NT2/D1 (cell line): ENCODE data around the gene BCL2.
A peak's percentile ranks its signal among the peaks of the same experiment; 100 is the strongest.
"Not testable (repeated sequence)": the region's sequence is repeated elsewhere in the genome, so short reads cannot be mapped to it uniquely, and the experiment has no call there.

ENCODE experiments used
- DNase-seq: peaks from one replicate; pipeline ENCODE4 v3.0.0-alpha.2; 2011; ENCODE audit warnings: low read depth, low spot score
- H3K27me3 ChIP-seq: 2 replicates; pipeline ENCODE4 v1.6.0; 2011; ENCODE audit warnings: mild to moderate bottlenecking; ENCODE audit not compliant: insufficient read length, insufficient read depth
- H3K36me3 ChIP-seq: 2 replicates; pipeline ENCODE4 v1.6.1; 2011; ENCODE audit warnings: mild to moderate bottlenecking, low read length, mixed read lengths; ENCODE audit not compliant: insufficient read depth, insufficient read length
- H3K4me1 ChIP-seq: 2 replicates; pipeline ENCODE4 v1.5.1; 2011; ENCODE audit not compliant: insufficient read depth, insufficient read length
- H3K4me3 ChIP-seq: 2 replicates; pipeline ENCODE4 v1.5.1; 2011; ENCODE audit warnings: low read depth; ENCODE audit not compliant: insufficient read length
- H3K9ac ChIP-seq: 2 replicates; pipeline ENCODE4 v1.6.0; 2011; ENCODE audit warnings: low read depth; ENCODE audit not compliant: insufficient read length
- H3K9me3 ChIP-seq: 2 replicates; pipeline ENCODE4 v1.5.1; 2011; ENCODE audit warnings: mild to moderate bottlenecking, low read length; ENCODE audit not compliant: insufficient read depth
- SUZ12 ChIP-seq: IDR thresholded peaks from 2 replicates; pipeline ENCODE4 v1.6.1; 2011; ENCODE audit not compliant: insufficient read length, insufficient read depth; ENCODE audit errors: extremely low read depth
- YY1 ChIP-seq: IDR thresholded peaks from 2 replicates; pipeline ENCODE4 v1.6.1; 2011; ENCODE audit not compliant: insufficient read length, insufficient read depth
- ZNF274 ChIP-seq: IDR thresholded peaks from 2 replicates; pipeline ENCODE4 v1.6.1; 2011; ENCODE audit warnings: mild to moderate bottlenecking, low read depth, low read length

The BCL2 gene

GRCh38 chr18:63319383-63320122 lies at the start of gene BCL2:
Gene BCL2 (minus strand): TSS chr18:63319769.
- TF ChIP-seq YY1, result no peak
- no peak for TF ChIP-seq SUZ12
- no peak for TF ChIP-seq ZNF274
- Histone ChIP-seq H3K36me3 (no peaks in the 10 kb centered on the region), H3K4me1 (peaks cover 3% of the 10 kb centered on the region), H3K27me3 (peaks cover 37% of the 10 kb centered on the region), H3K9me3 (no peaks in the 10 kb centered on the region), H3K9ac (peak within 1 kb of the TSS; percentile 76), H3K4me3 (peak within 1 kb of the TSS; percentile 59)
- DNase-seq, result no peak

DNA sequence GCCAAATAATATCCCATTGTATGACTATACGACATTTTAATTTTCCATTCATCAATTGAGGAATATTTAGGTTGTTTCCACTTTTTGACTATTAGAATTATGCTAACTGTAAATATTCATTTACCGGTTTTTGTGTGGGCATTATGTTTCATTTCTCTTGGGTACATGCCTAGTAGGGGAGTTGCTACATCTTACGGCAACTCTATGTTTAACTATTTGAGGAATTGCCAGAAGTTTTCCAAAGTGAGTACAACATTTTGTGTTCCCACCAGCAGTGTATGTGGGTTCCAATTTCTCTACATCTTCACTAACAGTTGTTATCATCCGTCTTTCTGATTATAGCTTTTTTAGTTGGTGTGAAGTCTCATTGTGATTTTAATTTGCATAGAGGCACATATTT lies 49.0 kb upstream of the BCL2 start:
- Histone ChIP-seq H3K36me3 (no peaks in the 10 kb centered on the region), H3K4me1 (no peaks in the 10 kb centered on the region), H3K4me3 (peak overlapping the region; percentile 82), H3K9me3 (peaks cover 17% of the 10 kb centered on the region; the same call in 1 of the 2 replicates), H3K9ac (no peak overlapping the region), H3K27me3 (peaks cover 4% of the 10 kb centered on the region)
- no peak for DNase-seq
- TF ChIP-seq SUZ12, result no peak
- no peak for TF ChIP-seq ZNF274
- TF ChIP-seq YY1, result no peak

- peaks cover 17% of the 10 kb centered on the region; the same call in 1 of the 2 replicates for H3K9me3 ChIP-seq
- no peaks in the 10 kb centered on the region for H3K4me1 ChIP-seq
- TF ChIP-seq SUZ12, result no peak
- TF ChIP-seq ZNF274, result no peak
- H3K36me3 ChIP-seq, result peaks cover 3% of the 10 kb centered on the region
- peak within 1 kb of the TSS; percentile 82 for H3K9ac ChIP-seq
- peak; percentile 85 for DNase-seq
- peak within 1 kb of the TSS; percentile 82 for H3K4me3 ChIP-seq
- peaks cover 4% of the 10 kb centered on the region for H3K27me3 ChIP-seq
Observed at GRCh38 chr18:63367053-63367953, 47.7 kb upstream of the BCL2 start, which contains the start of gene KDSR. Gene KDSR (minus strand): TSS chr18:63367206. CDS start chr18:63367118, 88 bp downstream.

DNA sequence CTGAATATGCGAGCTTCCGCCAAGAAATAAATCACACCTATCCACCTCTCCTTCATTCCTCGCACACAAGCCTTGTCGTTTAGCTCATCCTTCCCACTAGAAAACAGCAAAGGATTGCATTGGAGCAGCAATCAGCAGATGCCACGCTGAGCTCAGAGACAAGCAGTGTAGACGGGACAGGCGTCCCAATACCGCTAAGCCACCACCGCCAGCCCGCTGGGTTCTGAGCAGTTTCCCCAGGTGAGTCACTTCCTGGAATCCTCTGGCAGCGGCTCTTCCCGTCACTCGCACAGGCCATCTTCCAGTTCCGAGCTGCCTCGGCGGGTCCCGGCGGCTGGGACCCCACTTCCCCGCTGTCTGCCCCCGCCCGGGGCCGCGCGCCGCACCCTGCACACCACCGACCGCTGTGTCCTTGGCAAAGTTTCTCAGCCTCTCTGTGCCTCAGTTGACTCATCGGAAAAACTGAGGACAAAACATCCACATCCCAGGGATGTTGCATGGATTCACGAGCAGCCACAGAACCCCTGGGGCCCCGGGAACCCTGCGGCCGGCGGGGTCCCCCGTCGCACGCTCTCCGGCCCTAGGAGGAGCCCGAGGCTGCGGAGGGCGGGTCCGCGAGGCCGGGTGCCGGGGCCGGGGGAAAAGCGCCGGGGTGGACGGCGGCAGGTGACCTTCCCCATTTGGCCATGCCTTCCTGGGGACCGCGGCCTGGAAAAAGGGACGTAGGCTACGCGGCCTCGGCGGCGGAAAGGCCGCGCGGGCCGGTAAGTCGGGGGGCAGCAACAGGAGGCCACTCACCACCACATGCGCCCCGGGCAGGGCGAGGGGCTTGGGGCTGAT lies 46.9 kb upstream of the BCL2 start:
- no peak for TF ChIP-seq ZNF274

GRCh38 chr18:63365876-63366212 lies 46.3 kb upstream of the BCL2 start:
- TF ChIP-seq YY1 (no peak), ZNF274 (no peak), SUZ12 (no peak)
- Histone ChIP-seq H3K9ac (peak overlapping the region; percentile 82), H3K4me3 (peak overlapping the region; percentile 82), H3K27me3 (peaks cover 4% of the 10 kb centered on the region), H3K9me3 (peaks cover 17% of the 10 kb centered on the region; the same call in 1 of the 2 replicates), H3K4me1 (no peaks in the 10 kb centered on the region), H3K36me3 (peaks cover 8% of the 10 kb centered on the region)
- no peak for DNase-seq

More for the DNA sequence above, 46.9 kb upstream of the BCL2 start:
- Histone ChIP-seq H3K4me3 (peak overlapping the region; percentile 82), H3K9me3 (peaks cover 17% of the 10 kb centered on the region; the same call in 1 of the 2 replicates), H3K9ac (peak overlapping the region; percentile 82), H3K36me3 (peaks cover 8% of the 10 kb centered on the region), H3K27me3 (peaks cover 4% of the 10 kb centered on the region), H3K4me1 (no peaks in the 10 kb centered on the region)
- peak; percentile 38 for DNase-seq

GRCh38 chr18:63363951-63364350 lies 44.4 kb upstream of the BCL2 start:
- Histone ChIP-seq H3K9ac (no peak overlapping the region), H3K9me3 (peaks cover 6% of the 10 kb centered on the region; the same call in 1 of the 2 replicates), H3K4me1 (no peaks in the 10 kb centered on the region), H3K27me3 (peaks cover 4% of the 10 kb centered on the region), H3K36me3 (peaks cover 13% of the 10 kb centered on the region), H3K4me3 (no peak overlapping the region)
- no peak for TF ChIP-seq ZNF274
- TF ChIP-seq YY1, result no peak
- no peak for TF ChIP-seq SUZ12
- no peak for DNase-seq

GRCh38 chr18:63363420-63363819 lies 43.9 kb upstream of the BCL2 start:
- H3K27me3 ChIP-seq, DNase-seq, H3K9ac ChIP-seq, H3K9me3 ChIP-seq, H3K4me3 ChIP-seq, H3K4me1 ChIP-seq: not testable (repeated sequence)
- H3K36me3 ChIP-seq, result peaks cover 13% of the 10 kb centered on the region
